Common myeloid progenitor, CD34-positive (primary cell): ENCODE data around the gene GKN1.
"Not testable (repeated sequence)": the region's sequence is repeated elsewhere in the genome, so short reads cannot be mapped to it uniquely, and the experiment has no call there.

Experiments used
- CTCF ChIA-PET: fragments of 350-600 bp; sonication (Branson Sonifier 250); formaldehyde crosslinking; loops from one replicate; lab custom pipeline; 2021; ENCODE audit warnings: antibody characterized with exemption; lab: Charles Lee
- POLR2A ChIA-PET: fragments of 350-600 bp; sonication (Branson Sonifier 250); formaldehyde crosslinking; loops from one replicate; lab custom pipeline; 2021; ENCODE audit warnings: antibody characterized with exemption; lab: Charles Lee
- DNase-seq, 3 donors: peaks; one replicate each; pipeline versions ENCODE4 v3.0.0 to v3.0.0-alpha.2; 2013
- H3K27ac ChIP-seq, 2 experiments: 1 replicate in 1 of 2; 2 replicates in 1 of 2; pipeline ENCODE4 v1.7.0; 2013; ENCODE audit warnings: inconsistent platforms in 2 of 2, low read length in 2 of 2, mild to moderate bottlenecking in 2 of 2, low read depth in 1 of 2, moderate library complexity in 1 of 2; ENCODE audit not compliant: severe bottlenecking in 2 of 2, insufficient read depth in 1 of 2, poor library complexity in 1 of 2
- H3K27me3 ChIP-seq, 5 experiments: replicated peaks in 2 of 5; 1 replicate in 3 of 5; 2 replicates in 2 of 5; pipeline versions ENCODE4 v1.6.1 to v1.7.0; 2013; ENCODE audit warnings: low read length in 4 of 5, mild to moderate bottlenecking in 2 of 5, moderate library complexity in 2 of 5, inconsistent platforms in 1 of 5; ENCODE audit not compliant: insufficient read depth in 5 of 5, control insufficient read depth in 4 of 5
- H3K36me3 ChIP-seq, 4 experiments: 1 replicate in 2 of 4; 2 replicates in 2 of 4; pipeline versions ENCODE4 v1.6.1 to v1.7.0; 2013; ENCODE audit warnings: low read length in 3 of 4, control low read depth in 1 of 4, mild to moderate bottlenecking in 1 of 4; ENCODE audit not compliant: control insufficient read depth in 4 of 4, insufficient read depth in 4 of 4
- H3K4me1 ChIP-seq, 4 experiments: 1 replicate in 3 of 4; 2 replicates in 1 of 4; pipeline versions ENCODE4 v1.6.1 to v1.7.1; 2013; ENCODE audit warnings: low read length in 3 of 4, mild to moderate bottlenecking in 3 of 4, control low read depth in 1 of 4, inconsistent platforms in 1 of 4, moderate library complexity in 1 of 4; ENCODE audit not compliant: control insufficient read depth in 4 of 4, insufficient read depth in 4 of 4; ENCODE audit errors: control extremely low read depth in 1 of 4
- H3K4me3 ChIP-seq, 7 experiments: 1 replicate in 4 of 7; 2 replicates in 3 of 7; pipeline versions ENCODE4 v1.5.1 to v1.7.0; 2013; ENCODE audit warnings: mild to moderate bottlenecking in 7 of 7, low read length in 6 of 7, moderate library complexity in 6 of 7, inconsistent platforms in 2 of 7, low read depth in 2 of 7, control low read depth in 1 of 7; ENCODE audit not compliant: insufficient read depth in 4 of 7, control insufficient read depth in 1 of 7; ENCODE audit errors: extremely low read depth in 1 of 7
- H3K9me3 ChIP-seq, 5 experiments: 1 replicate in 4 of 5; 2 replicates in 1 of 5; pipeline versions ENCODE4 v1.6.1 to v1.7.1; 2013; ENCODE audit warnings: low read length in 4 of 5, mild to moderate bottlenecking in 2 of 5, inconsistent platforms in 1 of 5, low read depth in 1 of 5, moderate library complexity in 1 of 5; ENCODE audit not compliant: control insufficient read depth in 4 of 5, insufficient read depth in 2 of 5; ENCODE audit errors: control extremely low read depth in 1 of 5
- WGBS: methylation state at CpG from one replicate; pipeline ENCODE4 v1.1.5; 2013; ENCODE audit not compliant: insufficient coverage; 5-methylcytosine and 5-hydroxymethylcytosine counted together

GKN1 gene

DNA sequence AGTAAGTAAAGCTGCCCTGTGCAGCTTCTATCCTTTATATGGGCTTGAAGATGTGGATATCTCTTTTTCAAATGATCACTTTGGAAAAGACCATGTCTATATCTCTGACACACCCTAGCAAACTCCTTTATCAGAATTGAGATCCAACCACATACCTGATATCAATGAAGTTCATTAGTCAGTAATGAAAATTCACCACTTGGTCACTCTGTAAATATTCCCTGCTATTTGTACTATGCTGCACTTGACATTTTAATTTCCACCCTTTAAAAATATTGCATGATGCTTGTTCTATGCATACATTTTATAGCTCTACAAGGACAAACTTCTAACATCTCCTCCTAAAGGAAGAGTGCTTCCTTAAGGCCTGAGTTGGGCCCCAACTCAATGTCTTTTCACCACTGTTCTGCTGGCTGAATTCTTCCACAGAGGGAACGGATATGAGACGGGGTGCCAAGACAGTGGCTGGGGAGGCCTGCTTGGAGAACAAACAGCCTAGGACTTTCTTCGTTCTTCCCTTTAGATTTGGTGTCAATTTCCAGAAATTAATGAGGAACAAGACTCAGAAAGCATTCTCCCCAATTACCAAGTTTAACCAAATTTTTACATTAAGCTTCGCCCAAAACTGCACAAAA, 21.4 kb upstream of the GKN1 start, which contains the start of gene GKN2:
GKN2 (minus strand) TSS at position 7 of the 635 bp plus-strand sequence. CDS start 32 bp downstream, outside the sequence.
- ChIA-PET CTCF (no interaction called here), POLR2A (no interaction called here)
- WGBS = 90% methylated on average over 3 of the region's 4 CpGs
- DNase-seq = no peak
- H3K36me3 ChIP-seq = no peaks in the 10 kb centered on the region
- H3K4me3 ChIP-seq = no peak within 1 kb of the TSS
- H3K27me3 ChIP-seq = no peaks in the 10 kb centered on the region
- no peak within 1 kb of the TSS for H3K27ac ChIP-seq
- H3K4me1 ChIP-seq = peaks cover 0 to 2% (median 0%) of the 10 kb centered on the region in 4 experiments
- no peaks in the 10 kb centered on the region for H3K9me3 ChIP-seq

DNA sequence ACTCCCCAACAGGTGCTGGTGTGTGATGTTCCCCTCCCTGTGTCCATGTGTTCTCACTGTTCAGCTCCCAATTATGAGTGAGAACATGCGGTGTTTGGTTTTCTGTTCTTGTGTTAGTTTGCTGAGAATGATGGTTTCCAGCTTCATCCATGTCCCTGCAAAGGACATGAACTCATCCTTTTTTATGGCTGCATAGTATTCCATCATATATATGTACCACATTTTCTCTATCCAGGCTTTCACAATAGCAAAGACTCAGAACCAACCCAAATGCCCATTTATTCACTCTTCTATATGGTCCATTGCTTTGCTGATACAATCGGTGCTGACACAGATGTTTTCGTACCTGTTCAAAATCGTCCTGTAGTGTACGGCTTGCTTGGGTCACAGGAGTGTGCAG, 19.0 kb upstream of the GKN1 start:
- H3K36me3 ChIP-seq, H3K27ac ChIP-seq, H3K4me1 ChIP-seq, POLR2A ChIA-PET, H3K4me3 ChIP-seq, DNase-seq, H3K27me3 ChIP-seq, H3K9me3 ChIP-seq: not testable (repeated sequence)
- CTCF ChIA-PET = interaction anchor here (1.3 kb wide), 1 partner anchor 12 kb away, joined by 4 read pairs; no protein-coding TSS in a partner anchor
- WGBS = 97% methylated on average over 4 of the region's 5 CpGs

DNA sequence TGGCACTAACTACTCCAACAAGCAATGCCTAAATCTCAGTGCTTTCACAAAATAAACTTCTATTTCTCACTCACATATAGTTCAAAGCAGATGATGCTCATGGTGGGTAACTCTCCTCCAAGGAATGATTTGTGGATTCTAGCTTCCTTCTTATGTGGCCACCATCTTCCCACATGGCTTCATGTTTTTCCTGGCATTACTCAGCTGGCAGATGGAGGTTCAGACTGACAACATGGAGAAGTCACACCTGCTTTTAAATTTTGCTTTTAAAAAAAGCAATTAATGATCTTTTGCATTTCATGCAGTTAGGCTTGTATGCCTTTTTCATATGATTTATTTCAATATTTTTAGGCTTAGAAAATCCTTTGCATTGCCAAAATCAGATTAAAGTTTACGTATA, 15.4 kb upstream of the GKN1 start:
- no peaks in the 10 kb centered on the region for H3K36me3 ChIP-seq
- ChIA-PET CTCF (no interaction called here), POLR2A (no interaction called here)
- no CpG with 5 or more reads among the region's 1 CpG for WGBS
- DNase-seq = no peak
- H3K27me3 ChIP-seq = no peaks in the 10 kb centered on the region
- no peak overlapping the region for H3K27ac ChIP-seq
- H3K4me3 ChIP-seq = no peak overlapping the region
- no peaks in the 10 kb centered on the region for H3K4me1 ChIP-seq
- H3K9me3 ChIP-seq = no peaks in the 10 kb centered on the region

DNA sequence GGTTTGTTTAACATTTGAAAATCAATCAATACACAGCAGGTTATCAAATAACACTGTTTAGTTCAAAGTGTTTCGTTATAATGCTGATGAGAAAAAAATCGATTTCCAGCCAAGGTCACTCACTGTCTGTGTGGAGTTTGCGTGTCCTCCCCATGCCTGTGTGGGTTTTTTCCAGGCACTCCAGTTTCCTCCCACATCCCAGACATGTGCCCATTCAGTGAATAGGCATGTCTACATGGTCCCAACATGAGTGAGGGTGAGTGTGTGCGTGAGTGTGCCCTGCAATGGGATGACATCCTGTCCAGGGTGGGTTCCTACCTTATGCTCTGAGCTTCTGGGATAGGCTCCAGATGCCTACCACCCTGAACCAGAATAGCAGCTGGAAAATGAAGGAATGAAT, 13.1 kb upstream of the GKN1 start:
- no peaks in the 10 kb centered on the region for H3K4me1 ChIP-seq
- ChIA-PET CTCF (interaction anchor here (1.5 kb wide), 1 partner anchor 18 kb away, joined by 5 read pairs; no protein-coding TSS in a partner anchor), POLR2A (no interaction called here)
- no peak overlapping the region for H3K4me3 ChIP-seq
- H3K27ac ChIP-seq = no peak overlapping the region
- no peaks in the 10 kb centered on the region for H3K36me3 ChIP-seq
- 100% methylated on average over 2 of the region's 4 CpGs for WGBS
- H3K27me3 ChIP-seq = no peaks in the 10 kb centered on the region
- H3K9me3 ChIP-seq = no peaks in the 10 kb centered on the region
- DNase-seq = no peak

DNA sequence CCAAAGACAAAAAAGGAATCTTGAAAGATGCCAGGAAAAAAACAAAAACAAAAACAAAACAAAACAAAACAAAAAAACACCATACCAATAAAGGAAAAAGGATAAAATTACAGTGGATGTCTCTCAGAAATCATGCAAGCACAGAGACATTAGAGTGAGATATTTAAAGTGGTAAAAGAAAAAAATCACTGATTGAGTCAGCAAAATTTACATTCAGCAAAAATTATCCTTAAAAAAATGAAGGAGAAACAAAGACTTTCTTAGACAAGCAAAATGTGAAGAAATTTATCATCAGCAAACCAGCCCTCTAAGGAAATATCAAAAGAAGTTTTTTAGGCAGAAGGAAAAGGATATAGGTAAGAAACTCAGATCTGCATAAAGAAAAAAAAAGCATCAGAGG, 10.2 kb upstream of the GKN1 start:
- Histone ChIP-seq H3K27me3 (no peaks in the 10 kb centered on the region), H3K27ac (no peak overlapping the region), H3K36me3 (no peaks in the 10 kb centered on the region), H3K4me1 (peaks cover 0 to 3% (median 0%) of the 10 kb centered on the region in 4 experiments), H3K4me3 (no peak overlapping the region), H3K9me3 (no peaks in the 10 kb centered on the region)
- DNase-seq = no peak
- CTCF ChIA-PET = interaction anchor here (1.3 kb wide), 1 partner anchor 11 kb away, joined by 4 read pairs; the partner anchor contains the start of gene GKN1
- POLR2A ChIA-PET = no interaction called here

DNA sequence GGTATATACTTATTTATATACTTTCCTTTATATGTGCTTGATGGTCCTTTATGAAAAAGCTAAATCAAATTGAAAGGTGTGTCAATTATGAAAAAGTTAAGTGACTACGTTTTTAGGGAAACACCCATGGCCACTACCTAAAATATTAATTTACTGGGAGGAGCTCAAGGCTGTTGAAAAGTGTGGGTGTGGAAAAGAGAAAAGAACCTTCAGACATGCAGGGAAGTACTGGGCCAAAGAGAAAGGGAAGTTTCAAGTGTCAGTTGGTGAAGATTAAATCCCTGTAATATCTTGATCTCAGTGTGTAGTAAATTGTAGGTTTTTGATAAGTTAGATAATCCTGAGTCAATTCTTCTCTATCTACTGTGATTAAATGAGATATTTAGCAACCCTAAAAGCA, 6.2 kb upstream of the GKN1 start:
- CTCF ChIA-PET = no interaction called here
- WGBS = no CpG with 5 or more reads among the region's 1 CpG
- POLR2A ChIA-PET = no interaction called here

DNA sequence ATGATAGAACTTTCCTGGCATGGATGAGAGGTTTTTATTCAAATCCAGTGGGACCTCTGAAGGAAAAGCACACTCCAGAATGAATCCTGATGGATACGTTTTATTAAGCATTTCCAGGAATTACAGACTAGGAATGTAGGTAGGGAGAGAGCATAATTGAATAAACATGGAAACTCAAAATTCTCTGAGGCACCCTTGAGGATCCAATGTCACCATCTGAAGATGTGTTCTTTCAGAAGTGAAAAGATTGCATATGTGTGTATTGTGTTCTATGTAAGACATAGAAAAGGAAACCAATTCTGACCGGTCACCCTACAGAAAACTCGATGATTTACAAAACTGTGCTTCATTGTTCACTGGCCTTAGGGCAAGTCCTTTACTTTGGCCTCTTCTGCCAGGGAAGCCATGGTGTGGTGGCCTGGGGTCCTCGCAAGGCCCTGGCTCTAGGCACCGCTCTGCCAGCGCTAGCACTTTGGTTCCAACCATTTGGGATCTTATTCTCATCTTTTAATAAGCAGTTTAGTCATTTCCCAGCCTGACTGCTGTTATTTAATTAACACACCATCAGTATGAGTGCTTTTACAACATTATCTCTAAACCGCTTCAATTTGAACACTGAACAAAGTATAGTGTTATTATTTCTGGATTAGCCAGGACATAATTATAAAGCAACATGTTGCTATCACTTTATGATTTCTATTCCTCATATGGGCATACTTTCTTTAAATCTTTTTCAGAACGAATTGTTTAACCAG, 4.5 kb upstream of the GKN1 start:
- Histone ChIP-seq H3K27ac (no peak overlapping the region), H3K9me3 (no peaks in the 10 kb centered on the region), H3K4me1 (peaks cover 0 to 3% (median 0%) of the 10 kb centered on the region in 4 experiments), H3K4me3 (no peak overlapping the region), H3K27me3 (peaks cover 0 to 1% (median 0%) of the 10 kb centered on the region in 5 experiments), H3K36me3 (no peaks in the 10 kb centered on the region)
- 93% methylated on average over 5 of the region's 8 CpGs for WGBS
- POLR2A ChIA-PET = no interaction called here
- CTCF ChIA-PET = no interaction called here
- no peak for DNase-seq

More for the DNA sequence above, 6.2 kb upstream of the GKN1 start:
- no peak overlapping the region for H3K27ac ChIP-seq
- DNase-seq = peak in 2 of 3 donors; percentile 8 to 9
- H3K36me3 ChIP-seq = no peaks in the 10 kb centered on the region
- H3K4me3 ChIP-seq = no peak overlapping the region
- no peaks in the 10 kb centered on the region for H3K9me3 ChIP-seq
- H3K27me3 ChIP-seq = no peaks in the 10 kb centered on the region
- peaks cover 0 to 3% (median 0%) of the 10 kb centered on the region in 4 experiments for H3K4me1 ChIP-seq
